ENCODE measurements around the gene C14orf93. TPM values are rescaled to one million over a fixed set of nuclear protein-coding genes. Genes with fewer than 3 reads are reported as not detected.

Gene C14orf93
- total RNA-seq, 4 donors from 2014 or later: 3.7 to 16.2 (median 6.7) TPM

- DNase-seq: no peak
- peak overlapping the region in 3 of 4 donors; percentile 41 to 54 (median 49) for H3K27ac ChIP-seq
These were observed 37.2 kb upstream of the C14orf93 start for GRCh38 chr14:23047034-23047634.

GRCh38 chr14:23045419-23046357, 35.7 kb upstream of the C14orf93 start:
- peak overlapping the region in 1 of 4 donors; percentile 54 for H3K27ac ChIP-seq
- intact Hi-C loops (cut with DNase I; ENCODE audit: low total_unique reads): no loop called here
- DNase-seq: no peak
- H3K36me3 ChIP-seq: no peaks in the 10 kb centered on the region
- no peak overlapping the region for H3K4me3 ChIP-seq
- no peaks in the 10 kb centered on the region for H3K4me1 ChIP-seq
- peak; percentile 31 to 45 for ATAC-seq
- TF ChIP-seq POLR2A (IDR thresholded peaks at IDR 0.05) (no peak), CTCF (IDR thresholded peaks at IDR 0.05 in 4 of 5, conservative IDR thresholded peaks at IDR 0.05 in 1 of 5) (no peak)
- no peaks in the 10 kb centered on the region for H3K27me3 ChIP-seq
- no peaks in the 10 kb centered on the region for H3K9me3 ChIP-seq
- in situ Hi-C loops (cut with MboI; ENCODE audit: low sequenced_read_pairs in 4 of 4): no loop called here

More at GRCh38 chr14:23047034-23047634, 37.2 kb upstream of the C14orf93 start:
- peak in 1 of 2 donors; percentile 18 for ATAC-seq
- Histone ChIP-seq H3K27me3 (no peaks in the 10 kb centered on the region), H3K4me1 (no peaks in the 10 kb centered on the region), H3K4me3 (no peak overlapping the region), H3K9me3 (no peaks in the 10 kb centered on the region), H3K36me3 (no peaks in the 10 kb centered on the region)
- TF ChIP-seq CTCF (IDR thresholded peaks at IDR 0.05 in 4 of 5, conservative IDR thresholded peaks at IDR 0.05 in 1 of 5) (no peak), POLR2A (IDR thresholded peaks at IDR 0.05) (no peak)
- in situ Hi-C loops (cut with MboI; ENCODE audit: low sequenced_read_pairs in 4 of 4): no loop called here
- intact Hi-C loops (cut with DNase I; ENCODE audit: low total_unique reads): no loop called here

- intact Hi-C loops (cut with DNase I; ENCODE audit: low total_unique reads): no loop called here
- H3K9me3 ChIP-seq: no peaks in the 10 kb centered on the region
- no peaks in the 10 kb centered on the region for H3K36me3 ChIP-seq
- ATAC-seq (no peak), DNase-seq (no peak)
- H3K4me1 ChIP-seq: no peaks in the 10 kb centered on the region
- no peak overlapping the region for H3K27ac ChIP-seq
- TF ChIP-seq CTCF (IDR thresholded peaks at IDR 0.05 in 4 of 5, conservative IDR thresholded peaks at IDR 0.05 in 1 of 5) (no peak), POLR2A (IDR thresholded peaks at IDR 0.05) (no peak)
- H3K27me3 ChIP-seq: no peaks in the 10 kb centered on the region
- in situ Hi-C loops (cut with MboI; ENCODE audit: low sequenced_read_pairs in 4 of 4): no loop called here
- H3K4me3 ChIP-seq: no peak overlapping the region
These were observed 34.9 kb upstream of the C14orf93 start for GRCh38 chr14:23044840-23045239.

- H3K4me1 ChIP-seq: no peaks in the 10 kb centered on the region
- no peak for DNase-seq
- no peak for ATAC-seq
- H3K36me3 ChIP-seq: no peaks in the 10 kb centered on the region
- intact Hi-C loops (cut with DNase I; ENCODE audit: low total_unique reads) (no loop called here), in situ Hi-C loops (cut with MboI; ENCODE audit: low sequenced_read_pairs in 4 of 4) (no loop called here)
- no peak for TF ChIP-seq POLR2A (IDR thresholded peaks at IDR 0.05)
- no peak for TF ChIP-seq CTCF (IDR thresholded peaks at IDR 0.05 in 4 of 5, conservative IDR thresholded peaks at IDR 0.05 in 1 of 5)
- no peak overlapping the region for H3K27ac ChIP-seq
- H3K4me3 ChIP-seq: no peak overlapping the region
- H3K9me3 ChIP-seq: no peaks in the 10 kb centered on the region
- no peaks in the 10 kb centered on the region for H3K27me3 ChIP-seq
These were observed 33.8 kb upstream of the C14orf93 start for GRCh38 chr14:23043754-23044153.

Measured in gastrocnemius medialis (tissue), 4 donors.